ENCODE results near the gene CDC7.
"Not testable (repeated sequence)": the region's sequence is repeated elsewhere in the genome, so short reads cannot be mapped to it uniquely, and the experiment has no call there.

GRCh38 chr1:91465350-91465749, 35.3 kb upstream of the CDC7 start:
- not testable (repeated sequence) for TF ChIP-seq CTCF (IDR thresholded peaks at IDR 0.05; ENCODE audit: insufficient read depth, low read depth, low read length); EZH2 (IDR thresholded peaks at IDR 0.05; ENCODE audit: insufficient read depth, low read length)

Measured in astrocyte (in vitro differentiated cells and primary cell).